Smooth muscle cell (in vitro differentiated cells): ENCODE measurements around the gene ABTB1. TPM values are rescaled to one million over a fixed set of nuclear protein-coding genes. Genes with fewer than 3 reads are reported as not detected.
A peak's percentile ranks its signal among the peaks of the same experiment; 100 is the strongest.
"Not testable (repeated sequence)": the region's sequence is repeated elsewhere in the genome, so short reads cannot be mapped to it uniquely, and the experiment has no call there.

Experiments used
- DNase-seq: peaks from one replicate; lab custom pipeline; 2025; ENCODE audit not compliant: unreplicated experiment; lab: John Stamatoyannopoulos, UW
- H2AFZ ChIP-seq: fragments of 200-600 bp; sonication (generic); 2 replicates; pipeline ENCODE4 v1.6.0; 2016; ENCODE audit warnings: antibody characterized with exemption, low read depth, mild to moderate bottlenecking
- H3F3A ChIP-seq: fragments of 200-600 bp; sonication (generic); 2 replicates; pipeline ENCODE4 v1.6.0; 2017; ENCODE audit warnings: antibody characterized with exemption, low read depth
- H3K27ac ChIP-seq: fragments of 200-600 bp; sonication (generic); 2 replicates; pipeline ENCODE4 v1.5.1; 2016; ENCODE audit warnings: low read depth, mild to moderate bottlenecking
- H3K27me3 ChIP-seq: fragments of 200-600 bp; sonication (generic); 2 replicates; pipeline ENCODE4 v1.6.1; 2016; ENCODE audit warnings: low read depth, mild to moderate bottlenecking
- H3K36me3 ChIP-seq: fragments of 200-600 bp; sonication (generic); 2 replicates; pipeline ENCODE4 v1.5.1; 2016; ENCODE audit warnings: low read depth
- H3K4me1 ChIP-seq: fragments of 200-600 bp; sonication (generic); 2 replicates; pipeline ENCODE4 v1.5.1; 2016; ENCODE audit warnings: low read depth
- H3K4me2 ChIP-seq: fragments of 200-600 bp; sonication (generic); 2 replicates; pipeline ENCODE4 v1.6.0; 2016; ENCODE audit warnings: mild to moderate bottlenecking
- H3K4me3 ChIP-seq: fragments of 200-600 bp; sonication (generic); 2 replicates; pipeline ENCODE4 v1.5.1; 2016; ENCODE audit warnings: mild to moderate bottlenecking
- H3K79me2 ChIP-seq: fragments of 200-600 bp; sonication (generic); 2 replicates; pipeline ENCODE4 v1.6.0; 2016; ENCODE audit warnings: low read depth, mild to moderate bottlenecking
- H3K9ac ChIP-seq: fragments of 200-600 bp; sonication (generic); 2 replicates; pipeline ENCODE4 v1.6.0; 2016; ENCODE audit warnings: low read depth
- H3K9me3 ChIP-seq: fragments of 200-600 bp; sonication (generic); replicated peaks from 2 replicates; pipeline ENCODE4 v1.5.1; 2016; ENCODE audit warnings: low read depth
- H4K20me1 ChIP-seq: fragments of 200-600 bp; sonication (generic); 2 replicates; pipeline ENCODE4 v1.6.0; 2016; ENCODE audit warnings: low read depth
- WGBS: methylation state at CpG from one replicate; pipeline ENCODE4 v1.1.7; 2016; ENCODE audit warnings: low lambda C conversion rate; 5-methylcytosine and 5-hydroxymethylcytosine counted together
- polyA plus RNA-seq: library from polyadenylated mRNA; unstranded; fragments of >200 nt; fragmentation: Nextera tagmentation; extraction: Ambion mirVana; gene quantifications from 2 replicates; pipeline ENCODE4 v1.2.1, GENCODE V29; 2016
- total RNA-seq: library from RNA; depleted of rRNA; stranded (reverse); fragments of >200 nt; gene quantifications from 2 replicates; pipeline ENCODE4 v1.2.3, GENCODE V29; 2014
- TF ChIP-seq, protein P1 (sequence below): fragments of 200-600 bp; sonication (generic); IDR thresholded peaks from 2 replicates; pipeline ENCODE4 v1.5.1; 2017; ENCODE audit warnings: borderline replicate concordance, mild to moderate bottlenecking, antibody characterized with exemption; ENCODE audit not compliant: insufficient read depth, poor library complexity, severe bottlenecking

The ABTB1 gene
- total and polyA plus RNA-seq, 2 experiments from 2014 or later = 2.8 to 17.9 TPM

DNA sequence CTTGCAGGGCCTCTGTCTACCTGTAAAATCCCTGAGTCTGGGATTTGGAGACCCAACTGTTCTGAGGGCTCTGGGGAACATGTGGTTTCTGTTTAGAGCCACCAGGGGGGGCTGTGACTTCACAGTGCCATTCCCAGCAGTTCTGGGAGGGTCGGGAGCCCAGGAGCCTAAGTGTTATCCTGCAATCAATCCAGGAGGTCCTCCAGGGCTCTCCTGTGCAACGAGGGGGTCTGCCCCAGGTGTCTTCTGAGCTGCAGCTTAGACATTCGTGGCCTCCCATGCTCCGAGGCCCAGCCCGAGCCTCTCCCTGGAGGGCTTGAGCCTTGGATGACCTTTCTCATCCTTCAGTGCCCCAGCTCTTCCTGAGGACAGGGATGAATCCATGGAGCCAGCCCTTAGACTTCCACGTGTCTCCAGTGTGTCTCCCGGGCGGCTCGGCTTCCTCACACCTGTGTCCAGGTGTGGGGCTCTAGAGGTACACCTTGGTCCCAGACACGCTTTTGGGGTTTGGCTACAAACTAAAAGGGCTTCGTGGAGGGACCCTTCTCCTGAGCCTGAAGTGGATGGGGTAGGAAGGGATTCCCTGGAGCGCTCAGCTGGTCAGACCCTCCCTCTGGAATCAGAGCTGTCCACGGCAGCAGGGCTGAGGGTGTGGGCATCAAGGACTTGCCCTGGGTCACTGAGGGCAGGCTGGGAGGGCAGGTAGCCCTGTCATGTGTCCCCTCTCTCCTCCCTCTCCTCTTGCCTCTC lies 20.3 kb upstream of the ABTB1 start:
- no peaks in the 10 kb centered on the region for H3F3A ChIP-seq
- TF ChIP-seq, protein P1, sequence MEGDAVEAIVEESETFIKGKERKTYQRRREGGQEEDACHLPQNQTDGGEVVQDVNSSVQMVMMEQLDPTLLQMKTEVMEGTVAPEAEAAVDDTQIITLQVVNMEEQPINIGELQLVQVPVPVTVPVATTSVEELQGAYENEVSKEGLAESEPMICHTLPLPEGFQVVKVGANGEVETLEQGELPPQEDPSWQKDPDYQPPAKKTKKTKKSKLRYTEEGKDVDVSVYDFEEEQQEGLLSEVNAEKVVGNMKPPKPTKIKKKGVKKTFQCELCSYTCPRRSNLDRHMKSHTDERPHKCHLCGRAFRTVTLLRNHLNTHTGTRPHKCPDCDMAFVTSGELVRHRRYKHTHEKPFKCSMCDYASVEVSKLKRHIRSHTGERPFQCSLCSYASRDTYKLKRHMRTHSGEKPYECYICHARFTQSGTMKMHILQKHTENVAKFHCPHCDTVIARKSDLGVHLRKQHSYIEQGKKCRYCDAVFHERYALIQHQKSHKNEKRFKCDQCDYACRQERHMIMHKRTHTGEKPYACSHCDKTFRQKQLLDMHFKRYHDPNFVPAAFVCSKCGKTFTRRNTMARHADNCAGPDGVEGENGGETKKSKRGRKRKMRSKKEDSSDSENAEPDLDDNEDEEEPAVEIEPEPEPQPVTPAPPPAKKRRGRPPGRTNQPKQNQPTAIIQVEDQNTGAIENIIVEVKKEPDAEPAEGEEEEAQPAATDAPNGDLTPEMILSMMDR = peak; percentile 87
- H4K20me1 ChIP-seq = no peaks in the 10 kb centered on the region
- 68% methylated on average over 13 of the region's 13 CpGs for WGBS
- H3K9ac ChIP-seq = no peak overlapping the region
- no peak overlapping the region for H3K4me2 ChIP-seq
- no peak overlapping the region for H2AFZ ChIP-seq
- H3K4me3 ChIP-seq = no peak overlapping the region
- H3K9me3 ChIP-seq = no peaks in the 10 kb centered on the region
- H3K27me3 ChIP-seq = no peaks in the 10 kb centered on the region
- no peaks in the 10 kb centered on the region for H3K36me3 ChIP-seq
- H3K27ac ChIP-seq = no peak overlapping the region
- DNase-seq = no peak
- H3K4me1 ChIP-seq = no peaks in the 10 kb centered on the region
- H3K79me2 ChIP-seq = no peaks in the 10 kb centered on the region

DNA sequence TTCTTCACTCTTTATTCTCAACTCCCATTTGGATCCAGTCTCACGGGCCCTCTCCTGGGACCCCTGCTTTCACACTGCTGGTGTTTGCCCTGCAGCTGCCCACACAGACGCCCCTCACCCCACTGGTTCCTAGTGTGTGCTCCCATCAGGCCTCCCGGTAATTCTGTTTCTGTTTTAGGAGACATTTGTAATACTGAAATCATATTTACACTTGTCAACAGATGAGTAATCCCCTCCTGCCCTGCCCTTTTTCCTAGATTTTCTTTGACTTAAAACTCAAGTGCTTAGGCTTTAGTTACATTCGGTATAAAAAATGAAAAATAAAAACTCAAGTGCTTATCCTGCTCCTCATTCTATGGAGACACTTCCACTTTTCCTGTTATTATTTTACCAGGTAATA lies 18.4 kb upstream of the ABTB1 start:
- H3K36me3 ChIP-seq = no peaks in the 10 kb centered on the region
- H3K4me2 ChIP-seq = no peak overlapping the region
- TF ChIP-seq, protein P1 = no peak
- no peak overlapping the region for H3K9ac ChIP-seq
- H3K4me3 ChIP-seq = no peak overlapping the region
- DNase-seq = no peak
- H3K27me3 ChIP-seq = no peaks in the 10 kb centered on the region
- H3K79me2 ChIP-seq = no peaks in the 10 kb centered on the region
- no peaks in the 10 kb centered on the region for H4K20me1 ChIP-seq
- H3F3A ChIP-seq = no peaks in the 10 kb centered on the region
- H3K9me3 ChIP-seq = no peaks in the 10 kb centered on the region
- H3K27ac ChIP-seq = no peak overlapping the region
- no peaks in the 10 kb centered on the region for H3K4me1 ChIP-seq
- 88% methylated on average over 4 of the region's 4 CpGs for WGBS
- H2AFZ ChIP-seq = no peak overlapping the region

DNA sequence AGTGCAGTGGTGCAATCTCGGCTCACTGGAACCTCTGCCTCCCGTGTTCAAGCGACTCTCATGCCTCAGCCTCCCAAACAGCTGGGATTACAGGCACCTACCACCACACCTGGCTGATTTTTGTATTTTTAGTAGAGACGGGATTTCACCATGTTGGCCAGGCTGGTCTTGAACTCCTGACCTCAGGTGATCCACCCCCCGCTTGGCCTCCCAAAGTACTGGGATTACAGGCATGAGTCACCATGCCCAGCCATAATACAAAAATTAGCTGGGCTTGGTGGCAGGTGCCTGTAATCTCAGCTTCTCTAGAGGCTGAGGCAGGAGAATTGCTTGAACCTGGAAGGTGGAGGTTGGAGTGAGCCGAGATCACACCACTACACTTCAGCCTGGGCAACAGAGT lies 17.8 kb upstream of the ABTB1 start:
- not testable (repeated sequence) for H3K4me1 ChIP-seq, DNase-seq
- 84% methylated on average over 6 of the region's 6 CpGs for WGBS

DNA sequence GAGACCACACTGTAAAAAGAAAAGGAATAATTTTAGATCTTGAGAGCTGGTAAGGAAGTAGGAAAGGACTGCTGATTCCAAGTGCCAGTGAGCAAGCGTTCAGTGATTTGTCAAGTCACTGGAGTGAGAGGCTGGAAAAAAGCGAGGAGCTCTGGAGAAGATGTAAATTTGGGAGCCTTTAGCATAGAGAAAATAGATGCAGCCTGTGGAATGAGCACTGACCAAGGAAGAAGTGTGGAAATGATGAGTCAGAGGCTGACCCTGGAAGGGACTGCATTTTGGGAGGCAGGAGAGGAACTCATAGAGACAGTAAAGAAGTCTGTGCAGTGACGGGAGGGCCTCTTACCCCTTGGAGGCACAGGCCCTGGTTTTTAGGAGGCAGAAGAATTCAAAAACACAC lies 17.1 kb upstream of the ABTB1 start:
- WGBS = 29% methylated on average over 3 of the region's 3 CpGs
- Histone ChIP-seq H3K4me3 (no peak overlapping the region), H3K27ac (no peak overlapping the region), H3K4me2 (no peak overlapping the region), H3K9me3 (no peaks in the 10 kb centered on the region), H2AFZ (no peak overlapping the region), H3K27me3 (no peaks in the 10 kb centered on the region), H3K79me2 (no peaks in the 10 kb centered on the region), H3F3A (no peaks in the 10 kb centered on the region), H3K4me1 (no peaks in the 10 kb centered on the region), H4K20me1 (no peaks in the 10 kb centered on the region), H3K9ac (no peak overlapping the region), H3K36me3 (no peaks in the 10 kb centered on the region)
- TF ChIP-seq, protein P1 = no peak
- no peak for DNase-seq

More for the DNA sequence above, 17.8 kb upstream of the ABTB1 start:
- not testable (repeated sequence) for H3K79me2 ChIP-seq, H3K4me2 ChIP-seq, H3F3A ChIP-seq, H4K20me1 ChIP-seq, H3K36me3 ChIP-seq, H3K27ac ChIP-seq, H3K27me3 ChIP-seq, H3K9ac ChIP-seq, H3K4me3 ChIP-seq, H3K9me3 ChIP-seq, H2AFZ ChIP-seq
